Measurements from ENCODE around the gene MYH9.

Gene MYH9

GRCh38 chr22:36329254-36330078 lies 58.3 kb downstream of the MYH9 start:
- peak; percentile 91 for DNase-seq

DNA sequence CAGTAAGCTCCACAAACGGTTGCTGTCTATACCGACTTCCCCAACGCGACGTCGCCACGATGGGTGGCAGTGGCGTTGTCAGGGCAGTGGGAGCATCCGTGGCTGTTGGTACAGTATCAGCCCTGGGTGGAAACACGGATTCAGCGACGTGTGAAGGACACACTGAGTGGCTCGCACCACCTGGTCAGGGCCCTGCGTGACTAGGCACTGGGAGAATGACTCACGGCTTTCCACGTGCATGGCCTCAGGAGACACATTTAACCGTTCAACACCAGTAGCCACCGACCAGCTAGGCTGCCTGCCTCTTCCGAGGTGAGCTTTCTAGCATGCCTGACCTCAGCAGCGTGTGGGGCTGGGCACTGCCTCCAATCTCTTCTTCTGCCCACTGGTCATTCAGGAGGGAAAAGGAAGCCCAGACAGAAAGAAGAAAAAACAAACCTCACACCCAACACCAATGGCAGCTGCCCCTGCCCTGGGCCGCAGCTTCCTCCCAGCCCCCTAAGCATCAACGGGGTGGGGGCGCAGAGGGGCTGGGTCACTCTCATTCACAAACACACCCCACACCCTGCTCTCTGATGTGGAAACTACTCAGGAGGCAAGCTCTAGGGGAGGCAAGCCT lies 59.0 kb downstream of the MYH9 start:
- DNase-seq = peak; percentile 71

DNA sequence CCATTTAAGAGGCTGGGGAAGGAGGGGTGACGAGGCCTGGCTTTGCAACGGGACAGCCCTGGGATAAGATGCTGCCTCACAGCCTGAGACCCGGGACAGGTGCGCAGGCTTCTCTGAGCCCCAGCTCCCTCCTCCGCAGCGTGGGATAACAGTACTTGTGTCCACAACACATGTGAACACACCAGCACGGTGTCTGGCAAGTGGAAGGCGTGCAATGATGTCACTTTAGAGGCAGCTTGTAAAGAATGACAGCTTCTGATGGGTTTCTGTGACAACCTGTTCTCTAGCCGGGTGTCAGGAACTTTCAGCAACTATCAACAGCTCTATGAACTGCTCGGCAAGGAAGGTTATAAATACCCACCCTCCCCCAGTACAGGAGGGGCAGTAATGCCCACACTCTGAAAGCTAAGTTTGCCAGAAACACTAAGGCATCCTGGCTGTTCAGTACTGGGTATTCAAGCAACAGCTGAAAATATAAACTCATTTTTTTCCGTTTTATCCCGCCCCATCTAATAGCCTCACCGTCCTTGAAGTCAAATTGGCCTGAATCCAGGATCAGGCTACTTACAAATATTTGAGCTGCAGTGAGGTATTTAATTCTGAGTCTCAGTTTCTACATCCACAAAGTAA lies 59.7 kb downstream of the MYH9 start:
- DNase-seq = no peak

DNA sequence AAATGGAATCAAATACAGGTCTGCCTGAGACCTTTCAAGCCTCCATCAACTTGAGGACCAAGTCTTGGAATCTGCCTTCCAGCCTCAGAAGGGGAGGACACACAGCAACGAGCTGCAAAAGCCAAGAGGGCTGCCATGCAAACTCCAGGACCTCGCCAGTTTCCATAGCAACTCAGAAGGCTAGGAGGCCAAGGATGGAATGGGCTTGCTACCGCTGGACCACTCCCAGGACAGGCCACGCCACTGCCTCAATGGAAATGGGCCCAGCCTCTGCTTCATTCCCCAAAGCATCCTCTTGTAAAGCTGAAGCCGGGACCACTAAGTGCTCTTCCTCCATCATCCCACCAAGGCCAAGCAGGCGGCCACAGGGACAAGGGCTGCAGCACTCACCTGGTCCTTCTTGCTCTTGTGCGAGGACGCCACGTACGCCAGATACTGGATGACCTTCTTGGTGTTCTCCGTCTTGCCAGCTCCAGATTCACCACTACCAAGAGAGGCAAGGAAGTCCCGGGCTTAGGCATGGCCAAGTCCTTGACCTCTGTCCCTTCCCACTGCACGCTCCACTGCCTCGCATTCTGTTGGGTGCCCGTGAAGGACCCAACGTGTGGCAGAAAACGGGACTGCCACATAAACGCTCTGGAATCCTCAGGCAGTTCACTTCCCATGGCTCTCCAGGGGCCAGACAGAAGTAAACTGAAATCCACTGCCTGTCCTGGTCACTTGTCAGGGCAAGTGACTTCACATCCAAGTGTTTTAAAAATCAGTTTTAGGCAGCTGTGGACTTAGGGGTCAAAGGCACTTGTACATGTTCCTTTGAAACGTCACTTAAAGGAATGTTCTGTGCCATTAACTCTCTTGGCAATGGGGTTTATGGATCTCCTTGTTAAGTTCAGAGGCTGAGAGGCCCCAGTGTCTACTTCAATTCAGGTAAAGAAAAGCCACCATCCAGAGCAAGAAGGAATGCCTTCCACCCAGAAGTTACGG lies 61.3 kb downstream of the MYH9 start:
- DNase-seq = no peak

DNA sequence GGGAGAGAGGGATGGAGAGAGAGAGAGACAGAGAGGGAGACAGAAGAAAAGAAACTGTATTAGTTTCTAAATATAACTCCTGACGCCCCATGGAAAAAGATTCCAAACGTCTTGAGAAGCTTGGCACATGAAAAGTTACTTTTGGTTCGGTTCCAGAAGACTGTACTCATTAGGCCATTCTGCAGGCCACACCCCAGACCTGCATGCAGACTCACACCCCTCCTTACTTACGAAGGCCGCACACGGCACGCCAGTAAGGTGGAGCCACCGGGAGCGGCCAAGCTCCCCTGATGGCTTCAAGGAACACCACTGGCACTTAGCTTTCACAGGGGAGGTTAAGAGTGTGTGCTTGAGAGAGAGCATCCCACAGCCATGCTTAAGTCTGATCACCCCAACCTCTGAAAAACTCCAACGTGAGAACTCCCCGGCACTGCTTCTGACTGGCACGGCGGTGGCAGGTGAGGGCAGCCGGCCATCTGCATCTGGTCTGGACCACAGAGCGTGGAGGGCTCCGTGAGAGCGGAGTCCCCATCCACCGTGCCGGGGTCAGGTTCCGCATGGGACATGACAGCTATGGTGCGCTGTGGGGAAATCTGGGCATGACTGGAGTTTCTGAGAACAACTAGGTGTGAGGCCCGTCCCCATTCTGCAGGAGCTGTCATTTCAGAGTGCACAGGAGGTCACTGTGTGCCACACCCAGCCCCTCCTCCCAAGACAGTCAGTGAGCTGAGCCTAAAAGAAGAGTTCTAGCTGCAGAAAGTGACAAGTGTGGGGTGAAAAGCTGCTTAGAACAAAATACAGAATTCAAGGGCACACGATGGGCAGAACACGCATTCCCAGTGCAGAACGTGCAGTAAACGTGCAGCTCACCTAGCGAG lies 62.4 kb downstream of the MYH9 start:
- no peak for DNase-seq

- DNase-seq = no peak
Observed at GRCh38 chr22:36324414-36324813, 63.4 kb downstream of the MYH9 start.

DNA sequence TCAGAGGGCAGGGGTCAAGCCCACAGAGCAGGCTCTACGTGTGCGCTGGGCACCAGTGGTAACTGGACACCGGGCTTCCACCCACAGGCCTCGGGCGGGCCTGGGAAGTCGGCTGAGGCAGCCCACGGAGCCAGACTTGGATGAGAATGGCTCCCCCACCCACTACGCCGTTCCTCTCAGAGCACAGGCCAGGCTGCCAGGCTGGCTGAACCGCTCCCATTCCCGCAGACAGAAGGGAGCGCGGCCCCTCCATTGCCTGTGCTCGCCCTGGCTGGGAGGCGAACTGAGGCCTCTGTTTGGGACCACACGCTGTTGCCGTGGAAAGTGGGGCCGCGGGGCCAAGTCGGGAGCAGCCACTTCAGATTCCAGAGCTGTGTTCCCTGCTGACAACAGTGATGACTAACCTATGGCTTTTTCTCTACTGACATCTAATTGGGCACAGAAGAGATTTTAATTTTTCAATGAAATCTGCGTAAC lies 63.9 kb downstream of the MYH9 start:
- no peak for DNase-seq

GRCh38 chr22:36323182-36323854 lies 64.4 kb downstream of the MYH9 start:
- DNase-seq = no peak

GRCh38 chr22:36322602-36322915 lies 65.2 kb downstream of the MYH9 start:
- no peak for DNase-seq

DNA sequence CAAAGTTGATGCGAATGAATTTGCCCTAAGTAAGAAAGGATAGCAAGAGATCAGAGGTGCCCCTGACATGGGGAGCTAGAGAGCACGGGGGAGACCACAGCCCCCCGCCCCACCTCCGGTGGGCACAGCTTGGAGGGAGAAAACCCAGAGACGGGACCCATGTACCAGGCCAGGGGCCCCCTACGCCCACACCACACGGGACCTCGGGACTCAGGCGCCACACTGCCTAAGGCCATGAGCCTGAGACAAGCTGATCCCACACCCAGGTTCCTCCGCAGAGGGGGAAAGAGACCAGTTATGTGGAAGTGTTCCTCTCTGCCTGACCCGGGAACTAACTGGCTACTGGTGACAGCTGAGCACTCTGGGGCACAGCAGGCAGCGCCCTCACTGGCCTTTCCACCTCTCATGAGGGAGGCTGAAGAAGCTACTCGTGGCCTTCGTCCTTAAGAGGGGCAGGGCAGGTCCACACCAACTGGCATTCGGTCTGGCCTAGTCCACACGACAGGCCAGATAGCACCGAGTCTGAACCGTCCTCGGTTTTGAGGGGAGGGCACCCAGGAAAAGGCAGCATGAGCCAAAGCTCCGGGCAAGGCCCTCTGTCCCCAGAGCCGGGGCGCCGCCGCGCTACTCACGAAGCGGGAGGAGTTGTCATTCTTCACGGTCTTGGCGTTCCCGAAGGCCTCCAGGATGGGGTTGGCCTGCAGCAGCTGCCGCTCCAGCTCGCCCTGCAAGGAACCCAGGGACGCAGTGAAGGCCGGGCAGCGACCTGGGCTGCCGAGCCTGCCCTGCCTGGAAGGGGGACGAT lies 65.8 kb downstream of the MYH9 start:
- no peak for DNase-seq

- no peak for DNase-seq
Observed at GRCh38 chr22:36320553-36320952, 67.2 kb downstream of the MYH9 start.

- no peak for DNase-seq
Observed at GRCh38 chr22:36319595-36320497, 67.9 kb downstream of the MYH9 start.

- no peak for DNase-seq
Observed at GRCh38 chr22:36318442-36318841, 69.3 kb downstream of the MYH9 start.

GRCh38 chr22:36317658-36318271 lies 70.0 kb downstream of the MYH9 start:
- DNase-seq = no peak

DNA sequence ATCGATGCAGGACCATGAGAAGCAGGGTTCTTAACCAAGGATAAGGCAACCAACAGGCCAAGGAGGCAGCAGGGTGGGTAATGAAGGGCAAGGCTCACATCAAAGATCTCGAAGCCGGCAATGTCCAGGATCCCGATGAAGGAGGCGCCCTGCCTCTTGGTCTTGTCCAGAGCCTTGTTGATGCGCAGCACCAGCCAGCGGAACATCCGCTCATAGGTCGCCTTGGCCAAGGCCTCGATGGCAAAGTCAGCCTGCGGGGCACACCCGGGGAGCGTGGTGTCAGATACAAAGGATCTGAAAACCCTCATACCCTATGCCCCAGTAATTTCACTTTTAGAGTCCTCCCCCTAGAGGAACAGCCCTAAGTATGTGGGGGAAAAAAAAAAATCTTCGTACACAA lies 71.3 kb downstream of the MYH9 start:
- no peak for DNase-seq

DNA sequence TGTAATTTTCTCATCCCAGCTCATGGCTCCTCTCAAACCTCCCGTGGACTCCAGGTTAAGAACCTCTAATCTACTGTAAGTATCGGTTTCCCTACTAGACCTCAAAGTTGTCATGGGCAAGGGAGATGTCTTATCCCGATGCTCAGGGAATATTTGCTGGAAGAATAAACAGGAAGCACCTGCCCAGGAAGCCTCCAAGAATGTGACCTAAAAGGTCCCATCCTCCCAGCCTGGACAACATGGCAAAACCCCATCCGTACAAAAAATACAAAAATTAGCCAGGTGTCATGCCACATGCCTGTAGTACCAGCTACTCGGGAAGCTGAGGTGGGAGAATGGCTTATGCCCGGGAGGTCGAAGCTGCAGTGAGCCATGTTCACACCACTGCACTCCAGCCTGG lies 72.4 kb downstream of the MYH9 start:
- no peak for DNase-seq

- no peak for DNase-seq
Observed at GRCh38 chr22:36311386-36312085, 76.2 kb downstream of the MYH9 start.

GRCh38 chr22:36308880-36309279 lies 78.9 kb downstream of the MYH9 start:
- no peak for DNase-seq

All from stimulated activated CD8-positive, alpha-beta memory T cell treated with anti-CD3 and anti-CD28 coated beads, Interleukin-4, amount 100 ng/mL, for 48 hours (primary cell).